Motor neuron (in vitro differentiated cells): ENCODE data around the gene ANKS6. TPM values are rescaled to one million over a fixed set of nuclear protein-coding genes. Genes with fewer than 3 reads are reported as not detected.
A peak's percentile ranks its signal among the peaks of the same experiment; 100 is the strongest.

ENCODE experiments used
- ATAC-seq, 8 experiments: fragments of 200-7000 bp; cut with Tn5 transposase; replicated peaks in 6 of 8; 2 replicates each; pipeline ENCODE4 v1.8.0; 2021; ENCODE audit warnings: mild to moderate bottlenecking in 8 of 8, moderate library complexity in 8 of 8
- H3K27ac ChIP-seq, 2 donors: fragments of 250-450 bp; sonication (Bioruptor Pico); 2 replicates each; pipeline ENCODE4 v1.9.0; 2021; ENCODE audit warnings: antibody characterized with exemption in 2 of 2, mild to moderate bottlenecking in 2 of 2, moderate library complexity in 1 of 2
- H3K4me1 ChIP-seq, 2 donors: fragments of 250-450 bp; sonication (Bioruptor Pico); replicated peaks in 1 of 2; 2 replicates each; pipeline ENCODE4 v1.6.1; 2021; ENCODE audit warnings: antibody characterized with exemption in 2 of 2, mild to moderate bottlenecking in 2 of 2, moderate library complexity in 1 of 2
- H3K4me3 ChIP-seq, 5 donors: fragments of 250-450 bp; sonication (Bioruptor Pico); 2 replicates each; pipeline ENCODE4 v1.9.0; 2021; ENCODE audit warnings: antibody characterized with exemption in 5 of 5, mild to moderate bottlenecking in 5 of 5, moderate library complexity in 4 of 5
- WGBS, 10 experiments: fragments of 450-650 bp; shearing (Covaris generic); methylation state at CpG; one replicate each; pipeline ENCODE4 v1.0.0; 2022; 5-methylcytosine and 5-hydroxymethylcytosine counted together
- in situ Hi-C, 9 experiments: fragments of 400-800 bp; cut with MboI; loops; one replicate each; pipeline ENCODE4 v1.15.0; 2021; ENCODE audit warnings: low sequenced_read_pairs in 9 of 9, low pct_unique_long_range_greater_than_20kb in 2 of 9; ENCODE audit not compliant: unreplicated experiment in 9 of 9
- total RNA-seq, 8 experiments: library from RNA; unstranded; fragments of 300-600 nt; gene quantifications; 2 replicates each; pipeline versions ENCODE4 v1.2.3 to v1.2.4, GENCODE V29; 2022

Gene ANKS6
- total RNA-seq, 8 experiments from 2014 or later = 2.8 to 28.4 (median 6.8) TPM

DNA sequence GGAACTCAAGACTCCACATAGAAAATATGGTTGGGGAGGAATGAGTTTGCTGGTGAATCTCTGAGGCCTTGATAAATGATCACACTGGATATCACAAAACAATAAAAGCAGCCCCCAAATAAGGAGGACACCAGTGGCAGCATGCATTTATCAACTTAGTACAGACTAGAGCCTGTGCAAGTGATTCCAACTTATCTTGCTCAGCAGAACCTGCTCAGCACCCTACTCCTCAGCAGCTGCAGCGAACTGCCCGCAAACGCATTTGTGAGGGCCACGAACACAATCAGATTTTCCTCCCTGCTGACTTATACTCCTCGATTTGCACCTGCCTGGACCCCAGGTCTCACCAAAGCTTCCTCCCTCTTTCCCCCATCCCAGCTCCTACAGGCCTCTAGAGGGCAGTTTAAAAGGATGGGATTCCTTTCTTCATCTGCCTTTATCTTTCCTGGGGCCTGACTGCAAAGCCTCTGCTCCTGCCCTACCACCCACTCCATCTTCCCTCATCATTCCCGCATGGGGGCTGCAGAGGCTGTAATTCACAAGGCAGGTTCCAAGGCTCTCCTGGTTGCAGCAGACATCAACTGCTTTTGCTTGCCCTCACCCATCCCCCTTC lies 41.2 kb downstream of the ANKS6 start:
- 74 to 100% (median 81%) methylated on average over 1 to 5 of the region's 6 CpGs; no CpG with 5 or more reads in 4 of the 10 experiments for WGBS, 10 experiments
- no peak for ATAC-seq
- in situ Hi-C loops = loop anchor here in 1 of 9 experiments (25.0 kb wide), 1 partner anchor 443 kb away; no protein-coding TSS in a partner anchor
- Histone ChIP-seq H3K4me1 (no peaks in the 10 kb centered on the region), H3K27ac (no peak overlapping the region), H3K4me3 (no peak overlapping the region)

- 78 to 100% (median 83%) methylated on average over 1 to 2 of the region's 2 CpGs; no CpG with 5 or more reads in 4 of the 10 experiments for WGBS, 10 experiments
- ATAC-seq = no peak
- in situ Hi-C loops = loop anchor here in 1 of 9 experiments (25.0 kb wide), 1 partner anchor 439 kb away; no protein-coding TSS in a partner anchor
- Histone ChIP-seq H3K27ac (no peak overlapping the region), H3K4me1 (no peaks in the 10 kb centered on the region), H3K4me3 (no peak overlapping the region)
These were observed 45.1 kb downstream of the ANKS6 start for GRCh38 chr9:98751210-98751609.

DNA sequence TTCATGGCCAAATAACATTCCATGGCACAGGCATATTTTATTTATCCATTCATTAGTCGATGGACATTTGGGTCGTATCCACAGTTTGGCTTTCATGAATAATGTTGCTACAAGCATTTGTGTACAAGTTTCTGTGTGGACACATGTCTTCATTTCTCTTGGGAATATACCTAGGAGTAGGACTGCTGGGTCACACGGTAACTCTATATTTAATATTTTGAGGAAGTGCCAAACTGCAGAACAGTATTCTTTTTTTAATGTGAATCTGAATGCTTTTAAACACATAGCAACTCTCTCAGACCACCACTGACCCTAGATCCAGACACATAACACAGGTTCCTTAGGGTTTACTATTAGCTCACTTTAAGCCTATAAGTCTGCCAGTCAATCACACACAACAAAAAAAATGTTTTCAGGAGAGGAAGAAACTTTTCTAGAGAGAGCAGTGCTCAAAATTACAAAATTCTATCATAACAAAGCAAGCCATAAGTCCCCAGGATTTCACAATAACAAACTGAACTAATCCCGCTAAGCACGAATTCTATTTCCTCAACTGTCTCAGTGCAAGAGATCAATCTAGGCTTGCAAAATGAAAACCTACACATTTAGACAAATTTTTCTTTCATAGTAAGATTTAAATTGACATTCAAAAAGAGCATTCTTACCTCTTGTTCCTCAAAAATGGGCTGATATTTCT lies 45.8 kb downstream of the ANKS6 start:
- in situ Hi-C loops = loop anchor here in 1 of 9 experiments (25.0 kb wide), 1 partner anchor 438 kb away; no protein-coding TSS in a partner anchor
- no peak for ATAC-seq

GRCh38 chr9:98747476-98747875 lies 48.9 kb downstream of the ANKS6 start:
- no peak overlapping the region for H3K4me3 ChIP-seq
- no peak for ATAC-seq
- in situ Hi-C loops = no loop called here
- 60 to 80% methylated on average over 1 of the region's 5 CpGs; no CpG with 5 or more reads in 8 of the 10 experiments for WGBS, 10 experiments
- H3K27ac ChIP-seq = no peak overlapping the region
- no peaks in the 10 kb centered on the region for H3K4me1 ChIP-seq

More for the DNA sequence above, 45.8 kb downstream of the ANKS6 start:
- H3K27ac ChIP-seq = no peak overlapping the region
- WGBS, 10 experiments = 80 to 100% (median 93%) methylated on average over 1 to 5 of the region's 5 CpGs; no CpG with 5 or more reads in 2 of the 10 experiments
- H3K4me1 ChIP-seq = no peaks in the 10 kb centered on the region
- H3K4me3 ChIP-seq = no peak overlapping the region

DNA sequence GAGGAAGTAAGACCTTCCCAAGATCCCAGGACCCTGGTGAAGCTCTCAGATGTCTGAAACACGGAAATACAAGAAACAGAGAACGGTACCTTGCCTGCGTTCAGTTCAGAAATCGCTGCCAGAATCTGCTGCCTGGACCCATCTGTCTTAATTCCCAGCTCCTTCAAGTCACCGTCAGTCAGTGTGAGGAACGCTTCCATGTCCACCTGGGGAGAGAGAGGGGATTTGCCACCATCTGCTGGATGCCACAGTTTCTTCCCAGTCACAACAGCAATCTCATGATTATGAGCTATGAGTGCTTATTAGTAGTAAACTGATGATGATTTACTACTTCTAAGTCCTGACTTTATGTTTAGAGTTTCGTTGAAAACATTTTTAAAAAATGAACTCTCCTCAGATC lies 50.9 kb downstream of the ANKS6 start:
- Histone ChIP-seq H3K4me3 (no peak overlapping the region), H3K27ac (no peak overlapping the region), H3K4me1 (no peaks in the 10 kb centered on the region)
- in situ Hi-C loops = no loop called here
- no peak for ATAC-seq
- WGBS, 10 experiments = 83 to 100% (median 89%) methylated on average over 1 to 7 of the region's 7 CpGs

GRCh38 chr9:98743818-98744611 lies 52.3 kb downstream of the ANKS6 start:
- ATAC-seq = no peak
- H3K4me1 ChIP-seq = no peaks in the 10 kb centered on the region
- in situ Hi-C loops = no loop called here
- WGBS, 10 experiments = 83 to 100% (median 92%) methylated on average over 1 to 10 of the region's 14 CpGs; no CpG with 5 or more reads in 3 of the 10 experiments
- H3K4me3 ChIP-seq = no peak overlapping the region
- H3K27ac ChIP-seq = no peak overlapping the region

DNA sequence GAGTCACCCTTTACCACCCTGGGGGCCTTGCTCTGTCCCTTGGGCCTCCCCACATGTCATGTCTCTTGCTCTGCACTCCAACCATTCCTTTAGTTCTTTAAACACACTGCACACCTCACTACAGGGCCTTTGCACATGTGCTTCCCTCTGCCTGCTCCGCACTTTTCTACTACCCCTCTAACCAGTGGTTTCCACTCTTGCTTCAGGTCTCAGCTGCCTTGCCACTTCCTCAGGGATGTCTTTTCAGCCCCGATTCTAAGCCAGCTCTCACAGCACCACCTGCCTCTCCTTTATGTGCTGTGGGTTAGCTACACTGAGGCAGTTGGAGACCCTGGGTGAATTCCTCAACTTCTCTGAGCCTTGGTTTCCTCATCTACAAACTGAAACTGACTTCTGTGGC lies 53.0 kb downstream of the ANKS6 start:
- no peak for ATAC-seq
- H3K27ac ChIP-seq = no peak overlapping the region
- H3K4me3 ChIP-seq = no peak overlapping the region
- 100% methylated on average over 1 to 2 of the region's 2 CpGs; no CpG with 5 or more reads in 6 of the 10 experiments for WGBS, 10 experiments
- no peaks in the 10 kb centered on the region for H3K4me1 ChIP-seq
- in situ Hi-C loops = no loop called here

- in situ Hi-C loops = no loop called here
- Histone ChIP-seq H3K4me3 (no peak overlapping the region), H3K4me1 (no peaks in the 10 kb centered on the region), H3K27ac (no peak overlapping the region)
- ATAC-seq = no peak
- WGBS, 10 experiments = 14 to 100% (median 100%) methylated on average over 1 to 4 of the region's 10 CpGs; no CpG with 5 or more reads in 3 of the 10 experiments
These were observed 53.8 kb downstream of the ANKS6 start for GRCh38 chr9:98742325-98743280.

- no peak overlapping the region for H3K4me3 ChIP-seq
- no peak overlapping the region for H3K27ac ChIP-seq
- WGBS, 10 experiments = 80 to 100% (median 92%) methylated on average over 1 to 6 of the region's 8 CpGs; no CpG with 5 or more reads in 3 of the 10 experiments
- in situ Hi-C loops = no loop called here
- no peaks in the 10 kb centered on the region for H3K4me1 ChIP-seq
- peak in 2 of 8 experiments; percentile 10 to 23 for ATAC-seq
These were observed 56.0 kb downstream of the ANKS6 start for GRCh38 chr9:98740226-98740881.

- no peak for ATAC-seq
- Histone ChIP-seq H3K4me3 (no peak overlapping the region), H3K4me1 (no peaks in the 10 kb centered on the region), H3K27ac (no peak overlapping the region)
- in situ Hi-C loops = no loop called here
- WGBS, 10 experiments = 80 to 100% (median 100%) methylated on average over 1 to 3 of the region's 3 CpGs; no CpG with 5 or more reads in 2 of the 10 experiments
These were observed 57.6 kb downstream of the ANKS6 start for GRCh38 chr9:98738741-98739140.

DNA sequence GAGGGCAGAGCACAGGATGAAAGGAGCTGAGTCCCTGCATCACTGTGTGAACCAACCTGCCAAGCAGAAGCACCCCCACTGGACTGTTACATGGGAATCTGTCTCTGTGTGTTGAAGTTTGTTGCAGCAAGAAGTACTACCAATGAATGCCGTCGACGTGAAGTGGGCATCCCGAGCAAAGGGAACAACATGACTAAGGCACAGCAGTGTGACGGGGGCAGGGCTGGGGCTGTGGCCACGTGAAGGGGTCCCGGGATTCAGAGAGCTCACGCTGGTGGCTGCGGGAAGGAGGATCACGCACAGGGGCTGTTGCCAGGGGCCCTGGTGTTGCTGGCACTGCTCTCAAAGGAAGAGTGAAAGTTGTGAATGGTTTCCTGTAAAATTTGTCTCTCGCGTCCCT lies 60.1 kb downstream of the ANKS6 start:
- Histone ChIP-seq H3K4me3 (no peak overlapping the region), H3K4me1 (no peaks in the 10 kb centered on the region), H3K27ac (no peak overlapping the region)
- WGBS, 10 experiments = 56 to 84% (median 59%) methylated on average over 1 to 8 of the region's 12 CpGs; no CpG with 5 or more reads in 4 of the 10 experiments
- in situ Hi-C loops = no loop called here
- ATAC-seq = peak in 2 of 8 experiments; percentile 43 to 55

- H3K4me3 ChIP-seq = no peak overlapping the region
- no peak overlapping the region for H3K27ac ChIP-seq
- ATAC-seq = no peak
- in situ Hi-C loops = no loop called here
- 80 to 100% (median 96%) methylated on average over 1 to 9 of the region's 9 CpGs for WGBS, 10 experiments
- H3K4me1 ChIP-seq = peaks cover 0 to 6% of the 10 kb centered on the region in 2 donors
These were observed 63.6 kb downstream of the ANKS6 start for GRCh38 chr9:98732801-98733200.
